Tibial nerve (tissue), 4 donors: ENCODE measurements around the gene PUS7.

ENCODE experiments used
- CTCF ChIP-seq, 5 experiments: fragments of 200-600 bp in 3 of 5; fragments of 450-650 bp in 2 of 5; sonication (generic) in 3 of 5; IDR thresholded peaks; one replicate each; pipeline ENCODE4 v1.5.1; 2016 to 2019; ENCODE audit warnings: antibody characterized with exemption in 5 of 5, mild to moderate bottlenecking in 3 of 5, moderate library complexity in 2 of 5
- EP300 ChIP-seq, 2 donors: sonication (generic); formaldehyde crosslinking; IDR thresholded peaks; one replicate each; pipeline ENCODE4 v1.6.1; 2017; ENCODE audit warnings: antibody characterized with exemption in 2 of 2, mild to moderate bottlenecking in 1 of 2
- POLR2A ChIP-seq, 2 donors: fragments of 450-650 bp; IDR thresholded peaks; one replicate each; pipeline ENCODE4 v1.6.1; 2017; ENCODE audit warnings: antibody characterized with exemption in 2 of 2, mild to moderate bottlenecking in 2 of 2, moderate library complexity in 2 of 2

GRCh38 chr7:105477908-105478307 is 44.2 kb downstream of the PUS7 start:
- no peak for TF ChIP-seq CTCF (IDR thresholded peaks at IDR 0.05)
- no peak for TF ChIP-seq POLR2A (IDR thresholded peaks at IDR 0.05)
- TF ChIP-seq EP300 (IDR thresholded peaks at IDR 0.05) = no peak
